Measurements from ENCODE around the gene VPS13D. TPM values are rescaled to one million over a fixed set of nuclear protein-coding genes. Genes with fewer than 3 reads are reported as not detected.
A peak's percentile ranks its signal among the peaks of the same experiment; 100 is the strongest.
"Not testable (repeated sequence)": the region's sequence is repeated elsewhere in the genome, so short reads cannot be mapped to it uniquely, and the experiment has no call there.

The VPS13D gene
- total RNA-seq, 1 donor from 2014 or later = 36.8 TPM

DNA sequence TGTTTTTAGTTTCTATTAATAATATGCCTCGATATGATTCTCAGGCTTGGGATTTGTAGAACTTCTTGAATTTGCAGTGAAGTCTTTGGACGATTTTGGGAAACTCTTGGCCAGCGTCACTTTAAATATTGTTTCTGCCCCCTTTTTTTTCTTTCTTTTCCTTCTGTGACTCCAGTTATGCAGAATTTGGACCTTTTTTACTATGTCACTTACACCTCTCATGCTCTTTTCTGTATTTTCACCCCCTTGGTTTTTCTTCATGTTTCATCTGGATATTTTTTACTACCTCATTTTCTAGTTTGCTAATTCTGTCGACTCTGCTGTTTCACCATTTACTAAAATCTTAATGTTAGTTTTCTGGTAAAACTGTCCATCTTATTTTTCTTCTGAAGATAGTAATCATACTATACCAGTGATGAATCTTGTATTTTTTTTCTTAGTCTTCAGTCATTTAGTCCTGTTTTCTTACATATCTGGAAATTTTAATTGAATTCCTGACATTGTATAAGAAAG lies 214.6 kb downstream of the VPS13D start:
- no peak for DNase-seq (ENCODE audit: extremely low read depth, low read depth, low spot score)

DNA sequence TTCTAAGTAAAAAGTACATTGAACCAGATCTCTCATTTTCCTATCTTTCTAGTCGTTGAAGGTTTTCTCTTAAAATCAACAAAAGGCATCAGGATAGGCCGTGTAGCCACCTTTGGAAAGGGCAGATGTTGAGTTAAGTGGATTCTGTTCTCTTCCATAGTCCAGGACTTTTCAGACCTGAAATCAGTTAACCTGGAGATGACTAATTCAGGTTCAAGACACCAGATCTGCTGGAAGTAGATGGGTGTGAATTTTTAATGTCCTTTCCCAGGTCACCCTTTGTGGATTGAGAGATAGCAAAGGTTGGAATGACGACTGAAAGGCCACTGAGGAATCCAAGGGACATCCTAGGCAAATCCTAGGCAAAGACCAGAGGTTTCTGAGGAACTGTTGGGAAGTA lies 215.4 kb downstream of the VPS13D start:
- no peak for DNase-seq (ENCODE audit: extremely low read depth, low read depth, low spot score)

DNA sequence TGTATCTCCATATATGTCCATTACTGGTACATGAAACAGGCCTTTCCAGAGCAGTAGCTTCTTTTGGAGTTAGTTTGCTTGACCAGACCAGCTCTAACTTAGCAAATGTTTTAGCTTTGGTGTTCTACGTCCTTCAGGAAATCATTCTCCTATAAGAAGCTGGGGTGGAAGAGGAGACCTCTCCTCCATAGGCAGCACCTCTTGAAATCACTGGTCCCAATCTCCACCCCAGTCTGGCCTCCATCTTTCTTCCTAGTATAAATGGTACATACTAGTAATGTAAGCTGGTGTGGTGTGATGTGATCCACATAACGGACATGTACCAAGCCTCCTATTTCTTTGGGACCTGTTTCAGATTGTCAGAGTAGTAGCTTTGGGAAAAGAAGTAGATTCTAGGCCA lies 216.8 kb downstream of the VPS13D start:
- no peak for DNase-seq (ENCODE audit: extremely low read depth, low read depth, low spot score)

DNA sequence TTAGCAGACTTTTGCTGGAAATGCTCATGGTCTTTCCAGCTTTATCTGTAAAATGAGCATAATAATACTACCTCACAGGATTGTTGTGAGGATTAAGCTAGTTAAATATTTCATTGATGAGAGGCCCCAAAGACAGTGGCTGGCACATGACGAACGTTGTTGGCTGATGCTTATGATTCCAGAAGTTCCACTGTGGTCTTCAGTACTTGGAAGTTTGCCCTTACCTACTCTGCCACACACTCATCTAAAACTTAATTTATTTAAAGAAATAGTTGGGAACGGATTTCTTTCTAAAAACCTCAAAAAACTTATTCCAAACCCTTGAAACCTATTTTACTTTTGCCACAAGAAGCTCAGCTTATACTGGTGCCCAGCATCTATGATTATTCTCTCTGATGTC lies 217.5 kb downstream of the VPS13D start:
- no peak for DNase-seq (ENCODE audit: extremely low read depth, low read depth, low spot score)

DNA sequence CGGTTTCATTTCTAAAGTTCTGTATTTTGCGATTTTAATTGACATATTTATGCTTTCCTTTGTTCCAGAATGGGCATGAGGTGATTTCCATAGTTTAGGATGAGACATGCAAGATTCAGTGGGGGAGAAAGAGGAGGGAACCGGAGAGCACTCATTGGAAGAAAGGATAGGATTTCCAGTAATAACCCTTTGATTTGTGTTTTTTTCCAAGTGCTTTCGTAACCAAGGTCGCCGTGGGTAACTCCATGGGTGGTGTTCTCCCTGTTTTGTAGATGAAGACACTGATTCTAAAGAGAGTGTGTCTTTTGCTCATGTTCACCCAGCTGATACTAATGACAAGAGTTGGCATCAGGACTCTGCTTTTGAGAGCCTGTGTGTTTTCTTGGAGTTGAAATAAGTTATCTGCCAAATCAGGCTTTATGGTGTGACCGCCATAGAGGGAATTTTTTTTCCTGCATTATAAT lies 218.1 kb downstream of the VPS13D start:
- no peak for DNase-seq (ENCODE audit: extremely low read depth, low read depth, low spot score)

DNA sequence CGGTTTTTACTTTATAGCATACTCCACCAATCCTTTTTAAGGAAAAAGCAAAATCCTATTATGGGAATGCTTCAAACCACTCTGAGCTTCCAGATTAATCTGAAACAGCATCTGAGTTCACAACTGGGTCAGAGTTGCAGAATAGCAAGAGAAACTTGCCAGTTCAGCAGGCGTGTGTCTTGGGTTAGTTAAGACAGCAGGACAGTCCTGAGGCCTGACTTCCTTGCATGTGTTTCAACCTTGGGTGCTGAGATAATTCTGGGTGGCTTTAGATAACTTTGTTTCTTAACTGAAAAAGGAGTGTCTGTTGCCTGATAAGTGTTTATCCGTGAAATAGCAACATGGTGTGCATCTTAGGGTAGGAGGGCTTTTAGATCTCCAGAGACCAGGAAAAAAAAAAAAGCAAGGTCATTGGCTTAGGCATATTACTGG lies 218.9 kb downstream of the VPS13D start:
- no peak for DNase-seq (ENCODE audit: extremely low read depth, low read depth, low spot score)

DNA sequence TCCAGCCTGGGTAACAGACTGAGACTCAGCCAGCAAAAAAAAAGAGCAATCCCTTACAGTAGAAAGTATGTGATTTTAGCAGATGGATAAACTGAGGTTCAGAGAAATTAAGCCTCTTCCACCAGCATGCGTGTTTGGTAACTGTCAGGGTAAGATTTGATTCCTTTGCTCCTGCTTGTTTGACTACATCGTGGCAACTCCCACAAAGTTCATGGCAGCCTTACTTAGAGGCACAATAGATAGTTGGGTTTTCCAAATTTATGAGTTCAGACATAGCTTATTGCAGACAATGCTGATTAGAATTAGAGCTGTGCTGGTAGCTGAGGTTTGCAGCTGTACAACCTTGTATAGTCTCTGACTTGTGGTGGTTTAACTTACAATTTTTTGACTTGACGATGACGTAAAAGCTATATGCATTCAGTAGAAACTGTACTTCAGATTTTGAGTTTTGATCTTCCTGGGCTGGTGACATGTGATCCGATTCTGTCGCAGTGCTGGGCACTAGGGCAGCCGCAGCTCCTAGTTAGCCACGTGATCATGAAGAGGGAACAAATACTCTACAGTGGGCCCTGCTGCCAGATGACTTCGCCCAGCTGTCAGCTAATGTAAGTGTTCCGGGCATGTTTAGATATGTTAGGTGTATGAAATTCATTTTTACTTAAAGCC lies 220.4 kb downstream of the VPS13D start:
- no peak for DNase-seq (ENCODE audit: extremely low read depth, low read depth, low spot score)

DNA sequence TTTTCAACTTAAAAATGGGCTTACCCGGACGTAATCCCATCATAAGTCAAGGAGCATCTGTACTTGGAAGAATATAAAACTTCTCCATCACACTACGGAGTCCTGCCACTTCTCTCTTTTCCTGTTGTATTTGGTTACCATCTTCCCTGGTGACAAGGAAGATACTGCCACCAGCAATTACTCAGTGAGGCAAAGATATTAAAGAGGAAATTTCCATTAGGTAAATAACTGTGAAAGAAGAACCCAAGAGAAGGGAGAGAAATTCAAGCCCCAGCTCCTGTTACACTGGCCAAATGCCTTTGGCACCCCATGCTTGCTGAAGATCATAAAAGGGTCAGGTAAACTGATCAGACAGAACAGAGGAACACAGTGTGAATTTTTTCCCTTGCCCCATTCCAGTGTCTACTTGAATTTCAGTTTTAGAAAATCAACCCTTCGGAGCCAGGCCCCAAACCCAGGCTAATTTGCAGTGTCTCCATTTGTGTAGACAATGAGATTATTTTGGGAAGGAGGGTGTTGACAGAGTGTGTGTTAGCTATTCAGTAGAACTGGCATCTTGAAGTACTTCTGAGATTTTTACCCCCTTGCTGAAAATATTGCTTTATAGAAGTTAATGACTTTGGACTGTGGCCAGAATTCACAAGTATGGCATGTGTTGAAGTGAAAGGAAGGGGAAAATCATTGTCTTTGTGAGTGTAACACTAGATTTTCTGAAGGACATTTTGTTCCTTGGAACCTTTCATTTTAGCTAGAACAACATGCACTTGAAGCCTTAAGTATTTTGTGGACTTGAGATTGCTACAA lies 221.1 kb downstream of the VPS13D start:
- no peak for DNase-seq (ENCODE audit: extremely low read depth, low read depth, low spot score)

DNA sequence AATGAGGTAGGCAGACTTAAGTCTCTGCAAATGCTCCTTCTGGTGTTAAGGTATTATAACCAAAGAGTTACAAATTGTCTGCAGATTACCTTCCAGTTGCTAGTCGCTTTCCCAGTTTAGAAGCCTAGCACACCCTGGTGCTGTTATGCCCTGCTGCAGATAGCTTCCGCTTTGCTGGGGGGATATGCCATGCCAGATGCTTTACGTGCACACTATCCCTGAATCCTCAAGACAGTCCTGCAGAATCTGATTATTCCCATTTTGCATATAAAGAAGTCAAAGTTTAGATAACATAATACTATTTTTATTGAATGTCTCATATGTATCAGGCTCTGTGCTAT lies 221.7 kb downstream of the VPS13D start:
- no peak for DNase-seq (ENCODE audit: extremely low read depth, low read depth, low spot score)

DNA sequence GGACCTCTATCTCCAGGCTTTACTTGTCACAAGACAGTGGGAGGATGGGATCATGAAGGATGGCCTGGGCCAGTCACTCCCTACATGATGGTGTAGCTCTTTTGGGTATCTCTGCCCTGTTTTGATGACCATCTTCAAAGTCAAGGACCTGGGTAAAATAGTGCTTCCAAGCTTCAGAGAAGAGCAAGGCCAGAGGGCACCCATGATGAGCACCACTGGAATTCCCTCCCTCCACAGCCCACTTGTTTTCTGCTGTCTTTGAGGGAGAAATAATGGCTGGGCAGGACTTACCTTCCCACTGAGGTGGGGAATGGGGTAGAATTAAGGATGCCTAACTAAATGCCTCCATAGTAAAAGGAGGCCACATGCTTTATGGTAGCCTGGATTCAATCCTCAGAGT lies 222.4 kb downstream of the VPS13D start:
- DNase-seq (ENCODE audit: extremely low read depth, low read depth, low spot score) = no peak

DNA sequence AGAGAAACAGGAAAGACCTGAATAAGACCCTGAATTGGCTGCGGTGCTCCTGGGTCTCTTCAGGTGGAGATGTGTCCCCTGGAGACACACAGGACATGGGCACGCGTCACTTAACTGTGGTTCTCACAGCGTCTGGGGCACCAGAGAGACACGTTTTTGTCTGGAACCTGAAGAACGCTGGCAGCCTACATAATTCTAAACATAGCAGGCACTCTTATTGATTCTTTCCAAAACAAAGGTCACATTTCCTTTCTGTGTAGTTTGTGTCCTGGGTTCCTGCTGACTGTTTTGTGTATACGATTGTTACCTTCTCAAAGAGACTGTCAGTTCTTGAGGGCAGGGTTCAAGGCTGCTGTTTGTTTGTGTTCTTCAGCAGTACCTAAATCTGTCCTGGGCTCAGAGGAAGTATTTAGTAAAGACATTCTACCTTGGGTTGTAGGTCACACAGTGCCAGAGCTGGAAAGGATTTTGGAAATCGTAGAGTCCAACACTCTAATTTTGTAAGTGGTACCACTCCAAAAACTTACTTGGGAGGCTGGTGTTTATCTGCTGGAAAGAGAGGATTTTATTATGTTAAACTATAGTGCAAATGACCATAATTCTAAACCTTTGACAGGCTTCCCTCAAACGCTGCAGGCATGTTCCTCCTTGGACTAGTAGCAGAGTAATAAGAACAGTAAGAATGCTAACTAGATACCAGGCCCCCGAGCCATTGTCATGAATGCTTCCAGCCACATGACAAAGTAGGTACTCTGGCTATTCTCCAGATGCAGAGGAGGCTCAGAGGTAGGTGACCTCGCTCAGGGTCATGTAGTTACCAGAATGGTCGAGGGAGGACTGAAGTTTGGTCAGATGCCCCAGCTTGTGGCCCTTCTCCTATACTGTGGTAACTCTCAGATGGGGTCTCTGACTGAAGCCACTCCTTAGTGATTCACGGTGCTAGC lies 223.8 kb downstream of the VPS13D start:
- DNase-seq (ENCODE audit: extremely low read depth, low read depth, low spot score) = no peak

DNA sequence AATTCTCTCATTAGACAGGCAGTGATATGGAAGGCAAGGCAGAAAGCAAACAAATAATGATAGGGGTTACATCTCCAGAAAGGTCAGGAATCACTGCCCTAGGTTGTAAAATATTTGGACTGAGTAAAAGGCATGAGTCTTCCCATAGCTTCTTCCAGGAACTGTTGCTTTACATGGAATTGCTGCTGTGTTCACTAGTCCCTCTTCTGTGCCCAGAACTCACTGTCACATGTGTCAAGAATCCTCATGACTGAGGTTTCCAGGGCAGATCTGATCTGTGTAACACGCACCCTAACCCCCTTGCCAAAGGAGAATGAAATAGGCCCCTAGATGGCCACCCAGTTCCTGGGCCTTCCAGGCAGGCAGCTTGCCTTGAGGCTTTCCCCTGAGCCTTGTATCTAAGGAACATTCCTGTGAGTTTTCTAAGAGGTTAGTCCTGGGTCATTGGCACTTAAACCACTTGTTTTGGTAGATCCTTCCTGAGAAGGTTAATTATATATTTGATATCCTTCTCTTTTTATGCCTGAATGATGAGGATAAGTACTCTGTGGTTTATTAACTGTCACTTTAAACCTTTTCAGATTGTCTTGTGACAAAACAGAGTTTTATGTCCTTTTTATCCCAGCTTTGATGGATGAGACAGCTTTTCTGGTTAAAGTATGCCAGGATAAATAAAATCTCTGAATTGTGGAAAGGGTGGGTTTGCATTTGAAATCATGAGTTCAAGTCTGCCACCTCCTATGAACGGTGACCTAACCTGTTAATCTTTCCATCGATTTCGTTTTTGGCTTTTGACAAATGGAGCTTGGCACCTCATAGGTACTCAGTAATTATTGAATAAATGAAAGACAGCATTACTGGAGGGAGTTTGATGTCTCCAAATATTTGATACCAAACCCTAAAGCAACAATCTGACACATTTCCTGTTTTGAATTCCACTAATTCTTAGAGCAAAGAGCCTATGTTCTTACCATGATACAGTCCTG lies 224.9 kb downstream of the VPS13D start:
- no peak for DNase-seq (ENCODE audit: extremely low read depth, low read depth, low spot score)

DNA sequence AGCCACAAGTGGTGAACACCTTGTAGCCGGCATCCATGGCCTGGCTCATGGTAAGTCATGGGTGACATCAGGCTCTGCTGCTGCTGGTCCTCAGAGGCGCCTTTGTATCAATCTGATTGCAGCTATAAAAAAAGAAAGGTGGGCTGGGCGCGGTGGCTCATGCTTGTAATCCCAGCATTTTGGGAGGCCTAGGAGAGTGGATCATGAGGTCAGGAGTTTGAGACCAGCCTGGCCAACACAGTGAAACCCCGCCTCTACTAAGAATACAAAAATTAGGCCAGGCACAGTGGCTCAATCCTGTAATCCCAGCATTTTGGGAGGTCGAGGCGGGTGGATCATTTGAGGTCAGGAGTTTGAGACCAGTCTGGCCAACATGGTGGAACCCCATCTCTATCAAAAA lies 226.3 kb downstream of the VPS13D start:
- DNase-seq (ENCODE audit: extremely low read depth, low read depth, low spot score) = not testable (repeated sequence)

DNA sequence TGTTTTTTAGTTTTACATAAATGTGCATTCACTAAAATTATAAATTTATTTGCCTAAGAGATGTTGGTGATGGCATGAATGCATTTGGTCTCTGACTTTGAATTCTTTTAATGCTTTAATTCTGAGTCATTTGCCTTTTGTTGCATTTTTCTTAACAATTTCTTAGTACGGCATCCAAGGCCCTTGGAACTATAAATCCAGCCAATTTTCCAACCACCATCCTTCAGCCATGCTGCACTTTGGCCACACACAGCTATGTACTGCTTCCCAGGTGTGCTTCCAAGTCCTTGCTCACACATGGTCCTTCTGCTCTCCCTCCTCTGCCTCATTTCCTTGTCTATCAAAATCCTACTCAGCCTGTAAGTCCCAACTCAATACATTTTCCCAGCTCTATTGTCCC lies 227.1 kb downstream of the VPS13D start:
- no peak for DNase-seq (ENCODE audit: extremely low read depth, low read depth, low spot score)

DNA sequence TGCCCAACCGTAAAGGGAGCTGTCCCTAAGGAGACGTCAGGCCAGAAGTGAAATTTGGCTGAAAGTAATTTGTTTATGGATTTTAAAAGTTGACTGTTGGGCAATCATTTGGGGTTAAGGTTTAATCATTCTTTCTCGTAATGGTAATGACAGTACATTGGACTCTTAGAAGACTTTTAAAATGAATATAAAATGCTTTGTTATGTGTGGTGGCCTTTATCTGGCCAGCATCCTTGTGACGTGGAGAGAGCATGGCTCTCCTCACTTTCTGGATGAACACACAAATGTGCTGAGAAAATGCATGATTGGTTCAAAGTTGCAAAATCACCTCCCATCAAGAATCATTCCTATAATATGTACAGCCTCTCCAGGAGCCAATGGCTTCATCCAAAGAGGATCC lies 227.9 kb downstream of the VPS13D start:
- no peak for DNase-seq (ENCODE audit: extremely low read depth, low read depth, low spot score)

DNA sequence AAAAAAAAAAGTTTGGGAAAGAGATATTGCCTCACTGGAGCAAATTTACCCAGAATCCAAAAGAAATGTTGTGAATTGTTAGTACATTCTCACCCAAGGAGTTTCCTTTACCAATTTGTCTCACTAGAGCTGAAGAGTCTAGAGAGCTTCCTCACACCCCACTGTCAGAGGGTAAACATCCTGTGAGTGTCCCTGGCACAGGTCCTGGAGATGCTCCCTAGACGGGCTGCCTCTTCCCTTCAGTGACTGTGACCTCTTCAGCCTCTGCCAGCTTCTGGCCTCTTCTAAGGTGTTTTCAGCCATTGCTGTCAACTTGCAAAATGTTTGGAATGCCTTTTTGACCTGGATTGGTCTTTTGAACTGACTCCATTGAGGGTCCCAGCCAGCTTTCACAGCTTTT lies 228.7 kb downstream of the VPS13D start:
- DNase-seq (ENCODE audit: extremely low read depth, low read depth, low spot score) = no peak

DNA sequence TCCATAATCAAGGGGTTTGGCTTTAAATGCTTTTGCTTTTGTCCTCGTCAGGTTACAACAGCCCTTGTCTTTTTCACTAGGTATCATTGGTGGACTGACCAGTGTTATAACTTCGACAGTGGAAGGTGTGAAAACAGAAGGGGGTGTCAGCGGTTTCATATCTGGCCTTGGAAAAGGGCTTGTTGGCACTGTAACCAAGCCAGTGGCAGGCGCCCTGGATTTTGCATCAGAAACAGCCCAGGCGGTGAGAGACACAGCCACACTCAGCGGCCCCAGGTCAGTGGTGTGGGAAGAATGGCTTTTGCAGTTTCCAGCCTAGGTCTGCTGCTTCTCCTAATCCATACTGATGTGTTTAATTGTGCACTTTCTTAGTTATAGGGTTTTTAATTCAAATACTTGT lies 230.3 kb downstream of the VPS13D start:
- no peak for DNase-seq (ENCODE audit: extremely low read depth, low read depth, low spot score)

DNA sequence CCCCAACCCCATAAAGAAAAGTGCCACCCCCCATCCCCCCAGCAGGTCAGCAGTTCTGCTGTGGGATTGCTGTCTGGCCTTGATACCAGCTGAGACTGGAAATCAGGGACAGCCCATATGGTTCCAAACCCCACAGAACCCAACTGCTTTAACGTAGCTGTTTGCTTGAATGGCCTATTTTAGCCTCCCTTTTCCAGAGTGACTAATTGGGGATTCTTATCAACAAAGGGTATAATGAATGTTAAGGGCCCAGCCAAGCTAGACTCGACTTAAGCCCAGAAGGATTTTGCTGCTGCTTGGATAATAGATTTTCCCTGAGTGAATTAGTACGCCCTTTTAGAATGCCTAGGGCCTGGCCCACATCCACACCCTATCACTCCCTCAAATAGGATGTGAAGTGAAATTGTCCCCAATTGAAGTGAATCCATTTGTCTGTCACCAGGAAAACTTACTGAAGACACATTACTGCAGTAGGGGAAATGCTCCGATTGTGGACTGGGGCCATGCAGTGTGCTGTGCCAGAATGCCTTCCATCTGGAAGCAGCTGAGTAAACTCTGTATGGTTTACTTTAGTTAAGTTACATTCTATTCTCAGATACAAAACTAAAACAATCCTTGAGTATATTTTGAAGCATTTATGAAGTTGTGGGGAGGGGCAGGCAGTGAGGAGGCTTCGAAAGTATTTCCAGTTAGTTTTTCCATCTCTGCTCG lies 231.2 kb downstream of the VPS13D start:
- peak; percentile 55 for DNase-seq (ENCODE audit: extremely low read depth, low read depth, low spot score)

DNA sequence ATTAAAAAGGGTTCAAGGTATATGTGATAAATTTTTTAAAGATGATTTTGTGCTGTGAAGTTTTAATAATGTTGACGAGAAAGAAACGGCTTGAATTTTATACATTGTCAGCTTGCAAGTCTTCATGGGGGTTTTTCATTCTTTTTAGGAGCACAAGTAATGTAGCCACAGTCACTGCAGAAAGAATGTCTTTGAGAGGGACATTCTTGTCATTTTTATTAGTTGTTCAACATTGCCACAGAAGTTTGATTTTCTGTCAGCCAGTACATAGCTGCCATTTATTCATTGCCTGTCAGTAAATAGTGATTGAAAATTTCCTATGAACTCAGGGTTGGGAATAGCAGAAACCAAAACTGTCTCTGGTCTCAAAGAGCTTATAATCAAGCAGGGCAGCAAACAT lies 231.9 kb downstream of the VPS13D start:
- no peak for DNase-seq (ENCODE audit: extremely low read depth, low read depth, low spot score)

Measured in glomerular endothelial cell (primary cell).